Activated naive CD4-positive, alpha-beta T cell treated with anti-CD3 and anti-CD28 coated beads, Interleukin-2, amount 50 U/mL, for 72 hours (primary cell): ENCODE measurements around the gene HPS4. TPM values are rescaled to one million over a fixed set of nuclear protein-coding genes. Genes with fewer than 3 reads are reported as not detected.
"Not testable (repeated sequence)": the region's sequence is repeated elsewhere in the genome, so short reads cannot be mapped to it uniquely, and the experiment has no call there.

ENCODE experiments used
- ATAC-seq, 2 donors: fragments of 150-1000 bp; cut with Tn5 transposase; 2 replicates each; pipeline ENCODE4 v1.10.0; 2021; ENCODE audit warnings: mild to moderate bottlenecking in 2 of 2, moderate library complexity in 2 of 2
- DNase-seq, 2 donors: peaks; one replicate each; pipeline ENCODE4 v3.0.0; 2021 to 2022; ENCODE audit warnings: low spot score in 2 of 2
- H3K27ac Mint-ChIP-seq, 2 donors: one replicate each; pipeline ENCODE4 v1.8.0; 2022; ENCODE audit warnings: mild to moderate bottlenecking in 2 of 2, mixed read lengths in 2 of 2
- H3K36me3 Mint-ChIP-seq, 2 donors: one replicate each; pipeline ENCODE4 v1.8.0; 2022; ENCODE audit warnings: mixed read lengths in 2 of 2
- H3K9me3 Mint-ChIP-seq, 2 donors: one replicate each; pipeline ENCODE4 v1.8.0; 2022; ENCODE audit warnings: mixed read lengths in 2 of 2
- total RNA-seq, 2 donors: library from RNA; stranded (reverse); gene quantifications; one replicate each; pipeline ENCODE4 v1.2.3, GENCODE V29; 2022

HPS4 gene
- total RNA-seq, 2 donors from 2014 or later = 51.3 to 62.6 TPM

DNA sequence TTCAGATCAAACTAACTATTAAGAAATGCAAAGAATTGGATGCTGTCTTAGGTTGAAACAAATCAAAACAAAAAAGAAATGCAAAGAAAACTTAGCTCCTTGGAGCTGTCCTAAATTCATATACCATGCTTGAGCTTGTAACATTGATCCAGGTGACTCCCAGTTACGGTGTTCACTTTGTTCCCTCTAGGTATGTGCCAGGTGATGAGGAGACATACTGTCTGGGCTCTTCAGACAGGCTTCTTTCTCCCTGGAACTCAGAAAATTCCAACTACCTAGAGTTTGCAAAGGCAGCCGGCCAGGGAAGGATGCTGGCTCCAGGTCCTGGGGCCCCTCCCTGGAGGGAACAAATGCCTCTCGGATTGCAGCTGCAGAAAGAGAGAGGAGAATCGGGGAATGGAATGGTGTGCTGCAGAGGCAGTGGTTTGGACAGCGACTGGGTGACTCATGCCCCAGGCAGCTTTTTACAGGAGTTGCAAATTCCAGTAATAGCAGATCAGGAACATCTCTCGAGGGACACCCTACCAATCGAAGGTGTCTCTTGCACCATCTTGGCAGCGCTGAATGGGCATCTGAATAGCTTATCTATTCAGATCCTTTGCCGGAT lies 66.8 kb downstream of the HPS4 start:
- Mint-ChIP-seq H3K36me3 (no peaks in the 10 kb centered on the region), H3K27ac (no peak overlapping the region), H3K9me3 (no peaks in the 10 kb centered on the region)
- ATAC-seq (no peak), DNase-seq (no peak)

DNA sequence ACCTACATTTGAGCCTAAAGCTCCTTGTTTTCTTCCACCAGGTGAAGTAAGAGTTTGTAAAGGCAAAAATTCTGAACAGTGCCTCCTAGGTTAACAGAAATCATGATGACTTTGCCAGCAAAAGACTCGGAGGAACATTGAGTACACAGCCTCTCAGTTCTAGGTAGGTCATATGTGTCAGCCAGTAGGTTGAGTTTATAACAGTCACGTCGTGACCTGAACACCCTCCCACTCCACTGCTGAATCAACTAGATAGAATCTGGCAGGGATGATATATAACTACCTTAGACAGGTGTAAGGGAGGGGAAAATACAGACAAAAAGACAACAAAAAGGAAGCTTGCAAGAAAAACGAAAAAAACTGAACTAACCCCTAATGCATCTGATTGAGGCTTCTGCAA lies 67.3 kb downstream of the HPS4 start:
- H3K27ac Mint-ChIP-seq = no peak overlapping the region
- DNase-seq = no peak
- ATAC-seq = no peak
- H3K9me3 Mint-ChIP-seq = no peaks in the 10 kb centered on the region
- no peaks in the 10 kb centered on the region for H3K36me3 Mint-ChIP-seq

DNA sequence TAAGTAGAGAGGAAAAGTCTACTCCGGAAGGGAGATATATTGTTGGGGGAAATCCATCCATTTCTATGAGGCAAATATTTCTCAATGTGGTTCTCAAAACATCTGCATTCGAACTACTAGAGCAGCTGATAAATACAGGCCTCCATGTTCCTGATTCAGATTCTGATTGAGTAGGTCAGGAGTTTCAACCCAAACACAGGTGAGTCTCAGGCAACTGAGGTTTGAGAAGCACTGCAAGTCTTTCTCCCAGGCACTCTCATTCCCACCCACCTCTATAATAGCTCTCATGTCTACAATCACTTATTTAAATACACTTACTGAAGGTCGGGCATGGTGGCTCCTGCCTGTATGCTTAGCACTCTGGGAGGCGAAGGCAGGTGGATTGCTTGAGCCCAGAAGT lies 69.2 kb downstream of the HPS4 start:
- H3K9me3 Mint-ChIP-seq = no peaks in the 10 kb centered on the region
- no peak overlapping the region for H3K27ac Mint-ChIP-seq
- ATAC-seq (peak in 1 of 2 donors; percentile 20), DNase-seq (no peak)
- no peaks in the 10 kb centered on the region for H3K36me3 Mint-ChIP-seq

DNA sequence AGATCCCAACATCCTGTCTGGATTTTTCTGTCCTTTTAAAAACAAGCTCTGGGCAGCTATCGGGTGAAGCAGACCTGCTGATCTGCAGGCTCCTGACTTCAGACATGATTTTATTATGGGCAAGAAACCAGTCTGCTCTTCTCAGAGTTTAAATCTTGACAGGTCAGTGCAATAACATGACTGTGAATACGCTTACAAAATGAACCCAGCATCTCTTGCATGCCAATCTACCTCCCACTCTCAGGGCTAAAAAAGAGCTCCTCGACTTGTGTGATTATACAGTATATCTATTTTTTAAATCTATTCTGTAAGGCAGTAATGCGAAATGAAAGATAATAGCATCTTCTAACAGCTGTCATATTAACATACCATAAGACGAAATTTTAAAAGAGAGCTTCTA lies 73.2 kb downstream of the HPS4 start:
- Mint-ChIP-seq H3K27ac (no peak overlapping the region), H3K36me3 (no peaks in the 10 kb centered on the region), H3K9me3 (no peaks in the 10 kb centered on the region)
- ATAC-seq (no peak), DNase-seq (no peak)

DNA sequence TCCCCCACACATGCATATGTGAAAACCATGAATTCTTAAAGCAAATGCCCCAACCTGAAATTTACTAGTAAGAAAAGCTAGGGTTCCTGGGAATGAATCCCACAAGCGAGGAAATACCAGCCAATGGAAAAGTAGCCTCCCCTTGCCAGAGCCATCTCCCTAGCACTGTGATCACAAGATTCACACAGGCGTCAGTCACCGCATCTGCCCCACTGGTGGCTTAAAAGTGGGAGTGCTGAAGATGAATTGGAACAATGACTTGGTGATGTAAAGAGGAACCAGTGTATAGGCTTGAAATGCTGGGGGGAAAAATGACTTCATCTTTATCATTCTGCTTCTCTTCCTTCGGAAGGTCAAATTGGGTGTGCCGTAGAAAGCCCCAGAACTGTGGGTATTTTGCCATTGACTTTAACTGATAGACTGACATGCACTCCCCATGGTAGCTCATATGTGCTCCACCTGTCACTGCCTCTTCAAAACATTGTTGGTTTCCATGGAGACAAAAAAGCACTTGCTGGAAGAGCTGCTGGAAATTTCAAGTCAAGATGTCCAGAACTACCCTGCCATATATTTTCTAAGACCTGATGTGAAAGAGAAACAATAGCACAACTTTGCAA lies 73.8 kb downstream of the HPS4 start:
- DNase-seq (no peak), ATAC-seq (no peak)
- Mint-ChIP-seq H3K27ac (no peak overlapping the region), H3K9me3 (no peaks in the 10 kb centered on the region), H3K36me3 (no peaks in the 10 kb centered on the region)

DNA sequence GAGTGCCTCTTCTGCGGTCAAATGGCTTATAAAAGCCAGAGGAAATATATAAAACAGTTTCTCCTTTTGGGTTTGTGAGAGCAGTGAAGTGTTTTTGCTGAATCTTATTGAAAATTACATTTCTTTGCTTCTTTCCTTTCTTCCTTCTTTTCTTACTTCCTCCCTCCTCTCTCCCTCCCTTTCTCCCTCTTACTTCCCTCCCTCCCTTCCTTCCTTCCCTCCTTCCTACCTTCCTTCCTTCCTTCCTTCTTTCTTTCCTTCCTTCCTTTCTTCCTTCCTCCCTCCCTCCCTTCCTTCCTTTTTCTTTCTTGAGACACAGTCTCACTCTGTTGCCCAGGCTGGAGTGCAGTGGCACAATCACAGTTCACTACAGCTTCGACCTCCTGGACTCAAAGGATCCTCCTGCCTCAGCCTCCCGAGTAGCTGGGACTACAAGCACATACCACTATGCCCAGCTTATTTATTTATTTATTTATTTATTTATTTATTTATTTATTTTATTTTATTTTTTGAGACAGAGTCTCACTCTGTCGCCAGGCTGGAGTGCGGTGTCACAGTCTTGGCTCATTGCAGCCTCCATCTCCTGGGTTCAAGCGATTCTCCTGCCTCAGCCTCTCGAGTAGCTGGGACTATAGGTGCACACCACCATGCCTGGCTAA lies 74.9 kb downstream of the HPS4 start:
- not testable (repeated sequence) for ATAC-seq, H3K27ac Mint-ChIP-seq, DNase-seq, H3K9me3 Mint-ChIP-seq, H3K36me3 Mint-ChIP-seq

DNA sequence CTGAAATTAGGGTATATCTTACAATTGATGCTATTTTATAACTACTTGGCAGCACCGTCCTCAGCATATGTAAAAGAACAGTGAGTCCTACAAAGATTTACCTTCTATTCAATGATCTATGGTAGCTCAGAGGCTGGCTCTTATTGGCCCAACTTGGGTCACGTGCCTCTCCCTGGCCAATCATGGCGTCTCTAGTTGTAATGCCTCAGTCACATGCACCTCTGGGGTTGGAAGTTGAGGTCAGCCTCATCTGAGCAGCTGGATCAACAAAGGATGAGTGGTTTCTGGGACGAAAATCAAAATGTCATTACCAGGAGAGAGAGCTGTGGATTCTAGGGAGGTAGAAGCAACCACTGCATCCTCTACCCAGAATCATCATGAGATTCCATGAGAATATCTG lies 77.5 kb downstream of the HPS4 start:
- H3K36me3 Mint-ChIP-seq = no peaks in the 10 kb centered on the region
- DNase-seq (no peak), ATAC-seq (no peak)
- H3K9me3 Mint-ChIP-seq = no peaks in the 10 kb centered on the region
- no peak overlapping the region for H3K27ac Mint-ChIP-seq

DNA sequence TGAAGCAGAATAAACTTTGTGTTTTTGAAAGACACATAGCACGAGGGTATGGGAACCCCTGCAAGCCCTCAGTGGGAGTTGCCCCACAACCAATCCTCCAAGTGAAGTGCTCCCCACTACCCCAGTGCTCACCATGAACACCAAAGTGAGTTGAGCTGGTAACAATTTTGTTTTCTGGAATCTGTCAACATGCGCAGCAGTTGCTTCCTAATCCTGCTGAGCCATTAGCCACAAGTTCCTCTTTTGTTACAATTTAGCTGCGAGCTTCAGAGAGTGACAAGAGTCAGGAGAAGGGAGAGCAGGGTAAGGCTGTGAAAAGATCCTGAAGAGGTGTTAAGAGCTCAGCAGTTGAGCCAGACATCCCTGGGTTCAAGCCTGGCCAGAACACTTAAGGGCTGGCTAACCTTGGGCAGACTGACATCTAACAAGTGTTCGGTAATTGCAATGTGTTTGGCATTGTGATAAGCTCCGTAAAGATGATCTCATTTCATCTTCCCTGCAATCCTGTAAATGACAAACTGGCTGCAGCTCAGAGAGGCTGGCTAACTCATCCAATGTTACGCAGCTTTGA lies 78.6 kb downstream of the HPS4 start:
- H3K27ac Mint-ChIP-seq = peak overlapping the region; percentile 14 to 46
- H3K9me3 Mint-ChIP-seq = no peaks in the 10 kb centered on the region
- ATAC-seq (no peak), DNase-seq (no peak)
- H3K36me3 Mint-ChIP-seq = no peaks in the 10 kb centered on the region

DNA sequence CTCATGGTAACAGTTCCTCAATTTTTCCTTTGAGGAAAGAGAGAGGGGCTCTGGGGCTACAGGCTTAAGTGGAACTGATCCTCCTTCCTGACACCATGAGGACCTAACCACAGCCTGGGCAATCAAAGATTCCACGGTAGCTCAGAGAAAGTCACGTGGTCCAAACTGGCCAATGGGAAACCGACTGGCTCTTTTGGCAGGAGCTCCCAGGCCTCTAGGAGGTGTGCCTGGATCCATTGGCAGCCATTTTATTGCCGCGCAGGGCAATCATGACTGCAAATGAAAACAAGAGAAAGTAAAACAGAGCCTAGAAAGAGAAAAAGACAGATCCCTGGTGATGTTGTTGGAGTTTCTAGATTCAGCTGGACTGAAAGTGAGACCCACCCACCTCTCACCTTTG lies 81.9 kb downstream of the HPS4 start:
- DNase-seq (no peak), ATAC-seq (no peak)
- Mint-ChIP-seq H3K36me3 (no peaks in the 10 kb centered on the region), H3K27ac (peak overlapping the region in 1 of 2 donors; percentile 32), H3K9me3 (no peaks in the 10 kb centered on the region)

Other genes with a start within 250 kb of the HPS4 start
- 10 to 100 TPM in 1 of 2 donors, 1 to 10 TPM in 1; 3.5 to 15.1 TPM for gene ASPHD2, start 54.5 kb downstream of the HPS4 start, total RNA-seq
- gene SRRD, start 94 bp upstream of the HPS4 start, total RNA-seq = 10 to 100 TPM; 18.6 to 27.4 TPM
- 10 to 100 TPM; 45.5 to 49.3 TPM for gene TFIP11, start 28.7 kb upstream of the HPS4 start, total RNA-seq
- 10 to 100 TPM; 15.4 to 26.9 TPM for gene TPST2, start 106.3 kb upstream of the HPS4 start, total RNA-seq
- not detected for gene CRYBB1, start 134.2 kb upstream of the HPS4 start, total RNA-seq
- gene CRYBA4, start 138.2 kb upstream of the HPS4 start, total RNA-seq = not detected
- 100 to 1,000 TPM in 1 of 2 donors, 10 to 100 TPM in 1; 11.4 to 138 TPM for gene MIAT, start 173.8 kb upstream of the HPS4 start, total RNA-seq